Pulmonary artery endothelial cell (primary cell): Measurements from ENCODE around the gene IQGAP2. TPM values are rescaled to one million over a fixed set of nuclear protein-coding genes. Genes with fewer than 3 reads are reported as not detected.
A peak's percentile ranks its signal among the peaks of the same experiment; 100 is the strongest.
"Not testable (repeated sequence)": the region's sequence is repeated elsewhere in the genome, so short reads cannot be mapped to it uniquely, and the experiment has no call there.

ENCODE experiments used
- DNase-seq: peaks from one replicate; pipeline ENCODE4 v3.0.0-alpha.2; 2011; ENCODE audit warnings: low read depth, low spot score
- total RNA-seq: library from RNA; depleted of rRNA; stranded (reverse); fragments of >200 nt; gene quantifications from 2 replicates; pipeline ENCODE4 v1.2.3, GENCODE V29; 2014

IQGAP2 gene
- total RNA-seq, 1 donor from 2014 or later, result 4.4 TPM

- peak; percentile 37 for DNase-seq
Measured at GRCh38 chr5:76601470-76601869, 198.4 kb downstream of the IQGAP2 start.

- no peak for DNase-seq
Measured at GRCh38 chr5:76602094-76602726, 199.1 kb downstream of the IQGAP2 start.

- DNase-seq, result not testable (repeated sequence)
Measured at GRCh38 chr5:76603991-76604390, 200.9 kb downstream of the IQGAP2 start.

DNA sequence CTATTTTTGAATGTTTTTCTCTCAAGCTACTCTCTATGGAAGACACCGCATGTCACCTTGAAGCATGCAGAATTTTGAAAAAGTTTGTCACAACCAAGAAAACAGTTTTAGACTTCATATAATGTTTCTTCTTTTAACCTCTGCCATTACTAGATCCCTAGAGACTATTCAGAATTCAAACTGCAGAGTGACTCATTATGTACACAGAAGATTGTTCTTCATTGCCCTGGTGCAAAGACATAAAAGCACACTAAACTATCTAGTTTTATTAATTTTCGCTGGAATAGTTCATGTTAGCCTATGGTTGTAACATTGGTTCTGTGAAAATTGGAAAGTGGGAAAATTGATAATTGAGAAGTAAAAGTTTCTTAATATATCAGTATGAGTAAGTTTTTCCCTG, 201.8 kb downstream of the IQGAP2 start:
- DNase-seq, result no peak

DNA sequence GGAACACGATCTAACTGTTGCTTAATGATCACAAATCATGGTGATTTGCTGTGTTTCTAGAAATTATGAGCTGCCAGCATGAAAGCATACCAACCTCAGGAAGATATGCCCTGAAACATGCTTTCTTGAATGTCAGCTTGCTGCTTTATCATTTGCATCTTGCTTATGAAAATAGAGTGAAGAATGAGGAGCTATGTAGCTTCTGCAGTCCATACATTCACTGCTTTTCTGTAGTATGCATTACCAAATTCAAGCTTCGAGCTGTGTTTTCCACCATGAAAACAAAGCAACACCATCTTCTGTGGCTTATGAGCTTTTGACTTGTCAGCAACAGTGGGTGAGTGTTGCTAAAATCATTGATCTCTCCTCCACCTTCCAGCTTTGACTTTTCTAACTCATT, 203.6 kb downstream of the IQGAP2 start:
- no peak for DNase-seq

DNA sequence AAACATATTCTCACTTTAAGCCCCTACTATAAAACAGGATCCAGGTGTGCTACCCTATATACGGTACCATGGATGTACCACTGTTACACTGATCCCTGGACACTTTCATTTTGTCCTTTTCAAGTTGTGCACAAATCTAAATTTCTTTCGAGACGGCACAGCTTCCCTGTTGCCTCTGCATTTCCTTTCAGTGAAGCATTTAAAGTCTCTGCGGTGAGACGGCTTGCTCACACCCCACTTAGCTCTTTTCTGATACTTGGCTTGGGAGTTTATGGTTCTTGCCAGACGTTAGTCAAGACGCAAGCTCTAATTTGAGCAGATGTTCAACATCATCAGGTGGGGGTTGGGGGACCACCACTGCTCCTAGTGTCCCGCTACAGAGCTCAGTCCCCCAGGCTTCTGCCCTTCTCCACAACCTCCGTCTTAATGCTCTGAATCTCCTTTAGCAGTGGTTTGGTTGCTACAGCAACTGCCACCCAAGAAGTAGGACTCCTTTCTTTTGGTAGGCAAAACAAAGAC, 204.3 kb downstream of the IQGAP2 start:
- no peak for DNase-seq

DNA sequence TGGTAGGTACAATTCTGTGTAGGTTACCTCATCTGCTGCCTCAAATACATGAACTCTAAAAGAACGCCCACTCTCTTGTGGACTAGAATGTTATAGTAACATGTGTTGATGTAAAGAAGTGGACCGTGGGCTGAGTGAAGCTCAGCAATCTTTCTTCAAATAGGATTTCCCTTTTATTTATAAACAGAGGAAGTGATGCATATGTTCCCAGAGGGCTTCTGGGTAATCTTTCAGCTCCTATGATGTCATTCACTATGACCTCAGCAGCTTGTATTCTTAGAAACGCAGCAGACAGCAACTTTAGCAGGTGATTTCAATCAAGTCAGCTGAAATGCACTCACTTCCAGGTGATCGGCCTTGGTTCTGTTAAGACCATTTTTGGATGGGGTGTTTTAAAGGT, 205.7 kb downstream of the IQGAP2 start:
- peak; percentile 26 for DNase-seq

GRCh38 chr5:76610196-76610595, 207.1 kb downstream of the IQGAP2 start:
- DNase-seq, result no peak

DNA sequence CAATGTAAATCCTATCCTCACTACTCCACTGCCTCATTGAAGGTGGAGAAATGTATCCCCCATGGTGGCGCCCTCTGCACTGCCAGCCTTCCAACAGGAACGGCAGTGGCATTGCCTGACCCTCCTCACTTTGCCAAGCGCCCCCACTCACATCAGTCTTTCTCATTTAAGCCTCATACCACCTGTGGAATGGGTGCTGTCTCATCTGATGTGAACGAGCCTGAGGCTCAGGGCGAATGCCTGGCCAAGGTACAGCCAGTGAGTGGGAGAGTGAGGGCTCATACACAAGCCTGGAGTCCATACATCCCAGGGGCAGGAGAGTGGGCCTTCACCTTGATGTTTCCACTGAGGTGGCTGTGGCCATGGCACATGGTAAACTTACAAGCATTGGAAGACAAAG, 209.9 kb downstream of the IQGAP2 start:
- DNase-seq, result no peak

DNA sequence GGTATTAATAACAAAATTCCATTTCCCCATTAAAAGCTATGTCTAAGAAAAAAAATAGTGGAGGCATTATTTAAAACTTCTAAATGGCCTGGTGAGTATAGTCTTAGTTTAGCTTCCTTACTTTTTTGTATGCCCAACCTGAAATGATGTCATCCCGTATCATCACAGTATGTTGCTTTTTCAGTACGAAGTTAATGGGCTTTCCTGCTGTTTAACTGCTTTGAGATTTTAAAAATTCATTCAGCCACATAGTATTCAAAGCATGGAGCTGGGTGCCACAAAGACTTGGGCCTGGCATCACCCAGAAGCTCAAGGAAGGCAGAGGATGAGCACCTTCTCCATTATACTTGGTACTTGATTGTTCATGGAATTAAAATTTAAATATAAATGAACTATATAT, 212.7 kb downstream of the IQGAP2 start:
- DNase-seq, result no peak

DNA sequence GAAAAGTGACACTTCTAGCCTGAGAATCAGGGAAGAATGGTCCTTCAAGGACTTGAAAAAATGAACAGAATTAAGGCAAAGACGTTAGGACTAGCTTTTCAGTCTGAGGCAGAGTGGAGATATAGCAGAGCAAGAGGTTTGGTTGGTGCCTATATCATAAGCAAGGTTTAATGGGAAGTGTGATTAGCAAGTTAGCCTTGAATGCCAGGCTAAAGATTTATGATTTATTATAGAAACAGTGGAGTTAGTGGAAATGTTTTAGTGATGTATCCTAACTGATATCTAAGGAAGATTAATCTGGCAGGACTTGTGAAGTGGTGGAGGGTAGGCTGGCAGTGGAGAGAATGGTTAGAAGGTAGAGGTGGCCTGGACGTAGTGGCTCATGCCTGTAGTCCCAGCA, 213.1 kb downstream of the IQGAP2 start:
- no peak for DNase-seq

GRCh38 chr5:76617229-76617628, 214.1 kb downstream of the IQGAP2 start:
- DNase-seq, result no peak

DNA sequence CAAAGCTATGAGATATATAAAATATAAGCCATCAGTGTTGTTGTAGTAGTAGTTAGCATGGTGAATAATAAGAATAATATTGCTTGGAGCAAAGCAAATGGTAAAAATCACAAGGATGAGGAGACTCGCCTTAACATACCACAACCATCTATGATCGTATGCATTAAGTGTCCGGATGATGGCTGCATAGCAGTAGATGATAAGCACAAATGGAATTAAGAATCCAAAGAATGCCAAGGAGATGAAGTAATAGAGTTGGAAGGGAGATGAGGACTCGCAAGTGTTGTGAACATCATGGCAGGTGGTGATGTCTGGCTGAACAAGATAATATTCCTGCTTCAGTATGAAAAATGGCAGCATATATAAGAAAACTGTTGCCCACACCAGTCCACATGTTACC, 214.6 kb downstream of the IQGAP2 start:
- no peak for DNase-seq

- DNase-seq, result no peak
Measured at GRCh38 chr5:76620166-76620565, 217.1 kb downstream of the IQGAP2 start.

DNA sequence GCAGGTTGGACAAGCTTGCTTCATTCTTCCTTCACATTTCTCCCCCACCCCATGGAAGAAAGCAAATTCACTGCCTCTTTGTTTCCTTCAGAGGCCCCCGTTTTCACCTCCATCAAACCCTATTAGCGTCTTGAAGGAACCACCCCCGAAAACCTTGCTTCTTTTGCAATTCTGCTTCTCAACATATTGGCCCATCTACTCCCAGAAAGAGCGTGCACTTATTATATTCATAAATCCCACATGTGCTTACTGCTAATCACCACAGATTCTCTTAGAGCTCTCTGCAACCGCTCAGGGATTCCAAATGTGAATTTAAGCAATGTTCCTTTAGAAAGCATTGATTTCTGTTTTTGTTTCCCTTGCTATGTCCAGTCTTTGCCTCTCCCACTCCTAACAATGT, 219.0 kb downstream of the IQGAP2 start:
- DNase-seq, result no peak

- peak; percentile 36 for DNase-seq
Measured at GRCh38 chr5:76622973-76623596, 220.0 kb downstream of the IQGAP2 start, which contains the start of gene F2RL2. Gene F2RL2, minus strand, starts transcription at chr5:76623403. Its CDS starts 173 bp downstream, at chr5:76623230.

GRCh38 chr5:76625087-76625815, 222.2 kb downstream of the IQGAP2 start:
- DNase-seq, result peak; percentile 35

- no peak for DNase-seq
Measured at GRCh38 chr5:76626738-76627137, 223.7 kb downstream of the IQGAP2 start.

- DNase-seq, result no peak
Measured at GRCh38 chr5:76634661-76635060, 231.6 kb downstream of the IQGAP2 start.

DNA sequence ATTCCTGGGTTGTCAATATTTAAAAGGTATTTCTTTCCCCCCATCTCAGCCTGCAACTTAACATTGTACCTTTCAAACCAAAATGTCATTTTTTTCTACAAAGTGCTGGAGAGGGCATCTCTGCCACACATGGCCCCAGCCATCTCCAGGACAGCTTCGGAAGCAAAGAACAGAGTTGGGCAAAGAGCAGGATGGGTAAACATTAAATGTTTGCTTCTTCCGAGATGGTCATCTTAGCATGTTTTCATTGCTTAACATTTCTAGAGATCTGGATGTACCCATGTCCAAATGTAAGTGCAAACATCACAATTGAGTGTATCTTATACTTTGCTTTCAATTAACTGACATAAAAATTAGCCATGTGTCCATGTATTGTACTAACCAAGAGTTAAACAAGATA, 234.4 kb downstream of the IQGAP2 start:
- DNase-seq, result no peak

DNA sequence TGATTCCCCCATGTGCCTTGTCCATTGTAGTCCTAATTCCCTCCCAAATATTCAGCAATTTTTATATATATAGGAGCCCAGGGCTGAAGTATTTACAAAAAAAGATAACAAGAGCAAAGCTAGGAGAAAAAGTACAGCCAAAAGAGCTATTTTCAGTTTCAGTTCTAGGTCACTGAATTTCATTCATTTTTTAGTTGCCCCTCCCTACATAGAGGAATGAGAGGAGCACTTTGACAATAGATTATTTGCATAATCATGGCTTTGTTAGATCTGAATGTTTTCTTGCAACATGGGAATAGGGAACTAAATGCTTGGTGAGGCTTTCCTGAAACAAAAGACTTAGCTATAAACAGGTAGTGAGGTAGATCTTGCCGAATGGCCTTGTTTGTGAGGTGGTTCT, 235.4 kb downstream of the IQGAP2 start:
- no peak for DNase-seq

GRCh38 chr5:76641514-76642120, 238.5 kb downstream of the IQGAP2 start:
- no peak for DNase-seq
